Hindlimb muscle (tissue), 1 donor: Measurements from ENCODE around the gene CMTR2. TPM values are rescaled to one million over a fixed set of nuclear protein-coding genes. Genes with fewer than 3 reads are reported as not detected.
A peak's percentile ranks its signal among the peaks of the same experiment; 100 is the strongest.

Experiments
- DNase-seq: peaks from one replicate; pipeline ENCODE4 v3.0.0-alpha.2; 2013
- polyA plus RNA-seq: library from polyadenylated mRNA; unstranded; fragments of 120-200 nt; gene quantifications from one replicate; pipeline ENCODE4 v1.2.1, GENCODE V29; 2013; ENCODE audit not compliant: insufficient read length

CMTR2 gene
- polyA plus RNA-seq, 1 donor, result 23.4 TPM

DNA sequence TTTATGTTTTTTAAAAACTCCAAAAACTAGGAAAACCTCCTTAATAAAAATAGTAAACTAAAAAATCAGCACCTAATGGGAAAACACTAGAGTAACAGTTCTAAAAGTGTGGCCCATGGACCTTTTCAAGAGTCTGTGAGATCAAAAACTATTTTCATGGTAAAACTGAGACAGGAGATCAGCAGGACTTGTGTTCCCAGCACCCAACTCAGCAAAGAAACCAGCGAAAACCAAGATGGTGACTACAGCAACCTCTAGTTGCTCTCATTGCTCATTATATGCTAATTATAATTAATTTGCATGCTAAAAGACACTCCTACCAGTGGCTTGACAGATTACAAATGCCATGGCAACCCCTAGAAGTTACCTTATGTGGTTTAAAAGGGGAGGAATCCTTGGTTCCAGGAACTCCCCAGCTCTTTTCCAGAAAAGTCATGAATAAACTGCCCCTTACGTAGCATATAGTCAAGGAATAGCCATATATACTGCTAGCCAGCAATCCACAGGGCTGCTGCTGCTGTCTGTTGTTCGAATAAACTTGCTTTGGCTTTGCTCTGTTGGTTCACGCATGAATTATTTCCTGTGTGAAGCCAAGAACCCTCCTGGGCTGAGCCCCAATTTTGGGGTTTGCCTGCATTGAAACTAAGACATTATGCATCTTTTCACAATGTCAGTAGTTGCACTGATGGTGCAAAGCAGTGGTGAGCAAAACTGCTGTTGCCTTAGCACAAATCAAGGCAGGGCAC lies 12.4 kb downstream of the CMTR2 start:
- no peak for DNase-seq

DNA sequence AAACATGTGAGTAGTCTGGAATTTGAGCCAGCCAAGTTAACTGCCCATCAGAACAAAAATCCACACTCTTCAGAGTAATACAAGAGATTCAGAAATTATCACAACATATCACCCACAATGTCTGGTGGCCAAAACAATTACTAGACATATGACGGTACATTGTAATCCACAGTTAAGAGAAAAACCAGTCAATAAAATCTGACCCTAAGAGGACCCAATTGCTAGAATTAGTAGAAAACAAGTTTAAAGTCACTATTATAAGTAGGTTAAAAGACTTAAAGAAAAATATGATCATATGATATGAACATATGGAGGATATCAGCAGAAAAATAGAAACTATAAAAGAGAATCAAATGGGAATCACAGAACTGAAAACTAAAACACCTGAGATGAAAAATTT lies 15.8 kb downstream of the CMTR2 start:
- no peak for DNase-seq

DNA sequence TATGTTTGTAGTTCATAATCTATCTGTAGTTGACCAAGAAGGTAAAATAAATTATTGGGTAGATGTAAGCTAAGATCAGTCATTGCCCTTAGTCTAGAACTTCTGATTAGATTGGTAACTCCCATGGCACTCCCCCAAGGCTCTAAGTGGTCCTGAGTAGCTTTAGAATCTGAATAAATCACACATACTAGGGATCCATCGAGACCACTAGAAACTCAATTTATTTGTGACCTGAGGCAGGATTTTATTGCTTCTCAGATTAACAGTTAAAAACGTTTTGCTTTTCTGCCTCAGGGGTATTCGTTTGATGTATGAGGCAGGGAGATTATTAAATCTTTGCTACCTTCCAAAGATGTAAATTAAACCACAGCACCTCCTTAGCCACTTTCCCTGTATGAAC lies 24.9 kb downstream of the CMTR2 start:
- no peak for DNase-seq

DNA sequence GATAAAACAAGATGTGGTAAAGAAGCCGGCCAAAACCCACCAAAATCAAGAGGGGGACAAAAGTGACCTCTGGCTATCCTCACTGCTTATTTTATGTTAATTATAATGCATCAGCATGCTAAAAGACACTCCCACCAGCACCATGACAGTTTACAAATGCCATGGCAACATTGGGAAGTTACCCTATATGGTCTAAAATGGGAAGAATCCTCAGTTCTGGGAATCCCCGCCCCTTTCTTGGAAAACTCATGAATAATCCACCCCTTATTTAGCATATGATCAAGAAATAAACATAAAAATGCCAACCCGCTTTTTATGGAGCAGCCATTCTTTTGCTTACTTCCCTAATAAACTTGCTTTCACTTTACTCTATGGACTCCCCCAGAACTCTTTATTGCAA lies 25.6 kb downstream of the CMTR2 start:
- DNase-seq, result no peak

DNA sequence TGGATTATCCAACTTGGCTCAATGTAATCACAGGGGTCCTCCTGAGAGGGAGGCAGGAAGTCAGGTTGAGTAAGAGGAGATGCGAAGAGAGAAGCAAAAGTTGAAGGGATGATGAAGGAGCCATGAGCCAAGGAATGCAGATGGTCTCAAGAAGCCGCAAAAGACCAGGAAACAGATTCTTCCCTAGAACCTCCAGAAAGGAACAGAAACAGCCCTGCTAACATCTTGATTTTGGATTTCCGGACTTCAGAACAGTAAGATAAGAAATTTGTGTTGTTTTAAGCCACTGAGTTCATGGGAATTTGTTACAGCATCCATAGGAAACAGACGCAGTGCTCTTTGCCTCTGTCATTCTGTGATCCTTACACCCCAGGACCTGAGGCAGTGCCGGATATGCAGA lies 26.8 kb downstream of the CMTR2 start:
- DNase-seq, result no peak

DNA sequence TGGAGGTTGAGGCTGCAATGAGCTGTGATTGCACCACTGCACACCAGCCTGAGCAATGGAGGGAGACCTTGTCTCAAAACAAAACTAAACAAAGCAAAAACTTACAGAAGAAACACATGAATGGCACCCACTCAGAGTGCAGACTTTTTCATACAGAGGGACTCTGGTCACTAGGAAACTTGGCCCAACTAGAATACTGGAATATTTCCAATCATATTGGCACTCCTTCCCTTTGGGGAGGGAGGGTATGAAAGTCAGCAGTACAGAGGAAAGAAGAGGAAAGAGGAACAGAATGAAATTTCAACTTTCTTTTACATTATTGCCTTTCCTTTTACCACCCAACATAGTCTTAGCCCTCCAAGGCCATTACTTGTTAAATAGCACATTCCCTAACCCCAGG lies 28.2 kb downstream of the CMTR2 start:
- no peak for DNase-seq

DNA sequence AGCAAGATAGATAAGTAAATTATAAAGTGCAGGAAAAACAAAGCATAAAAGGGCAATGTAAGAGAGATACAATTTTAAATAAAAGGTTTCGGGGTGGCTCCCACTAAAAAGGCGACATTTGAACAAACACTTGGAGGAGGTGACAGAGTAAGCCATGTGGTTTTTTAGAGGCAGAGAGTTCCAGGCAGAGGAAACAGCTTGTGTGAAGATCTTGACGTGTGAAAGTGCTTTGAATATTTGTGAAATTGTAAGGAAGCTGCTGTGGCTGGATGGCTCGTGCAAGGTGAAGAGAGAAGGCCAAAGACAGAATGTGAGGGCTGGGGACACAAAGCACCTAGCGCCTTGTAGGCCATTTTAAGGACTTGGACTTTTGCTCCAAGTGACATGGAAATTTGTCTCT lies 30.1 kb downstream of the CMTR2 start:
- no peak for DNase-seq

DNA sequence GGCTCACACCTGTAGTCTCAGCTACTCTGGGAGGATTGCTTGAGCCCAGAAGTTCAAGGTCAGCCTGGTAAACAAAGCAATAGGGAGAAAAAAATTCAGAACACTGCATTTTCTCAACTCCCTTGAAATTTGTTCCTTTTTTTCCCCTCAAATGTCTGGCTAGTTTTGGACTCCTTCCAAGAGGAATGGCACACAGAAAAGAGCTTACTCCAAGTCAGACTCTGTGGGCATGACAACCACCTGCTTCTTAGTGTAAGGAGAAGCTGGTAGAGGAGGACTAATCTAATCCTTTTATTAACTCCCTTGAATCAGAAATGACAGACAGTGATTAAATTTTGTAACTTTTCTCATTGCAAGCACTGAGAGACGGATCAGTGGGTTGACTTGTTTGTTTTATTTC lies 30.8 kb downstream of the CMTR2 start:
- DNase-seq, result no peak

DNA sequence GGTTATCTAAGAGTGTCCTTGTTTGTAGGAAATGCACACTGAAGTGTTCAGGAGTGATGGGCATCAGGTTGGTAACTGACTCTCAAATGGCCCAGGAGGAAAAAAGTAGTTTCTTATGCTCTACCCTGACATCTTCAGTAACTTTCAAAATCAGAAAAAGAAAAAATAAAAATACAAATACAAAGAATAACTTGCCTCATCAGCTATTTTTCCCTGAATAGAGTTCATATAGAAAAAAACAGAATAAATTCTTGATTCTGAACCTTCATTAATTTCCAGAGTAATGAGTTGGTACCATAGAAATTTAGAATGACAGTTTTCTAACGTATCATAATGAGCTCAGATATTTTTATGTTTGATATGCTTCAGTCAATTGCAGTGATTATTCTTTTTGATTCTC lies 31.4 kb downstream of the CMTR2 start:
- no peak for DNase-seq

DNA sequence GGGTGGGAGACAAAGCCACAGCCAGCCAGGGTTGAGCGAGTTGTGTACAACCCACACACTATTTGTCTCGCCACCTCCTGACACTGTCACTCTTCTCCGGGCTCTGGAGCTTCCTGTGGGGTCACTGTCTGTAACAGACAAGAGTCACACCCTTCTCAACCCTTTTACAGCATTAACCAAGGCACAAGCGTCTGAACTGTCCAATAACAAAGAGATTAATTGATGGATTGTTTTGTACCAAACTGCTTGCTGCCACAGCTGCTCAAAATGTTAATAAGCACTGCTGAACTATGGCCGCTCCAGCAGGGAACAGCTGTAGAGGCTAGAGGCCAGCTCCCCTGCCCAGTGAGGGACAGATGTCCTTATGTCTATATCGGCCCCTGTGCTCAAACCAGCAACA lies 33.5 kb downstream of the CMTR2 start:
- peak; percentile 31 for DNase-seq

DNA sequence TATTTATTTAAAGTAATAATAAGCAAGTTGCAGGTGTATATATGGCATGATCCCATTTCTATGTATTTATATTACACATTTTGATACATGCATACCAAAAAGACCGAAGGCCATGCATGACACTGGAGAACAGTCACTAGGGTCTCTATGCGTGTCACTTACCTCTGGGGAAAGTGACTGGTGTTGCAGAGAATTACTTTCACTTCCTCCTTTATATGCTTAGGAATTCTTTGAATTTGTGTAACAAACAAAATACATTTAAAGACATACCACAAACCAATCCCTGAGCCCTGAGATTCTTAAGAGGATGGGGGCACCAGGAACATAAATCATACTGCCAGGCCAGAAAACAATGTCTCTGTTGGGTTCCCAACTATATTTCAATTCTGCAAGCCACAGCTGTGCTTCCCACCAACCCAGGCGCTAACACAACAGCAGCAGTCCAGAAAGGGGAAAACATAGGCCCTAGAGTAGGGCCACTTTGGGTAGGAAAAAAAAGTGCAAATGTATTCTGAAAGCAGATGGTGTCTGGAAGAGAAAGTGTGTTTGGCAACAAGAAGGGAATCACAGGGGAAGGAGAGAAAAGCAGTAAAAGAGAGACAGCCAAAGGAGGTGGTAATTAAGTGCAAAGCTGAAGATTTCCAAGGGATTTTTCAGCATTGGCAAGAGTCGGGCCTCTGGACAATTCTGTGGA lies 34.2 kb downstream of the CMTR2 start:
- DNase-seq, result peak; percentile 59

DNA sequence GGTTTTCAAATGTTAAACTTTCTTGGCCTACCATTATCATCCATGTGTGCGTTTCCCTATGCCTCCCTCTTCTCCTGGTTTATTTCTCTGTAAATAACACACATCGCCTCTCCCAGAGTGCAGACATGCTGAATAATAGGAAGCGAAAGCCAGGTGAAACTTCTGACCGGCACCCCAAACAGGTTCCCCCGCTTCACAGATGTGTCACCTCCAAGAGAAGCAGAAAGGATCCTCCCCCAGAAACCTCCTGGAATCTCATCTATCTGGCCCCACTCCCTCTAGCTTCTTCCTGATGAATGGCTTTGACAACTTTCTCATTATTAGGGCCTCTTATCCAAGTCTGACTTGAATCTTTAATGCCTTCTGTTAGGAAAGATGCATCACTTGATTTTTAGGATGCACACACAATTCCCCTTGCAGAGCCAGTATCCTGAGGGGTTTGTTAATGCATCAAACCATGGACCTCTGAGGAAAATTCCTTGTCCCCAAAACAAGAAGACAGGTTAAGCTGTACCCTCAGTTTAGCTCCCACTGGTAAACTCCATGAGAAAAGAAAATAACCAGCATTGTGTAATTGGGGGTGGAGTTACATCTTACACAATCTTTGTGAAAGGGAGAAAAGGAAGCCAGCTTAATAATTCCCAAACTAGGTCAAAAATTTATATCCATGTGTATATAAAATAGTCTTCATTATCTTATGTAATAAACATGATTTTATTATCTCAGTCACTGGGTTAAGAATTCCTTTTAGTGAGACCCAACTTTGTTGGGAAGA lies 38.6 kb downstream of the CMTR2 start:
- DNase-seq, result no peak

DNA sequence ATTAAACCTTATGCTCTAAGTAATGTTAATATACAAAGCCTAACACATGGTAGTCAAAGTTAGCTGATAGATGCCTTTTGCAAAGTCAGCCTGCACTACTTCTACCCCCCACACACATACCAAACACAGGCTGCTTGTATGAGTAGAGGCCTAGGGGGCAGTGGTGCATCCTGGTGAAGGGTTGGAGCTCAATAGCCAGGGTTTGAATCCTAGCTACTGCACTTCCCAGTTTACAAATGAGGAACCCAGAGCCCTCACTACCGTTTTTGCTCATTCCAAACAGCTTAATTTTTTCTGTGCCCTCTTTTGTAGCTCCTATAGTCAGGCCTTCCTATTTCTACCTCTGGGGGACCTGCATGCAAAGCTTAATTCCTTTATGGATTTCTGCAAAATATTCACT lies 39.8 kb downstream of the CMTR2 start:
- no peak for DNase-seq

DNA sequence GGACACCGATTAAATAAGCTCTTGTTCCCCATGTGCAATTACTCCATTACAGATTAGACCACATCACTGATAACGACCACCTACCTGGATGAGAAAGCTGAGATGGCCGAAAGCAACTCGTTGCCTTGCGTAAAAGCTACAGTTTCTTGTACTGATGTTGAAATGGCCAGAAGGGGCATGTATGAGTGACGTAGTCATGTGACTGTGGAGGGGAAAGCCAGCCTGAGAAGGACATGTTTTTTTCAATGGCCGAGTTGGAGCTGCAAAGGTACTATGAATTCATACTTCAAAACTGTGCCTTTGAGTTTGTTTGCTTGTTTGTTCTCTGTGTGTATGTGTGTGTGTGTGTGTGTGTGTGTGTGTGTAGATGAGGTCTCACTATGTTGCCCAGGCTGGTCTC lies 41.7 kb downstream of the CMTR2 start:
- no peak for DNase-seq

DNA sequence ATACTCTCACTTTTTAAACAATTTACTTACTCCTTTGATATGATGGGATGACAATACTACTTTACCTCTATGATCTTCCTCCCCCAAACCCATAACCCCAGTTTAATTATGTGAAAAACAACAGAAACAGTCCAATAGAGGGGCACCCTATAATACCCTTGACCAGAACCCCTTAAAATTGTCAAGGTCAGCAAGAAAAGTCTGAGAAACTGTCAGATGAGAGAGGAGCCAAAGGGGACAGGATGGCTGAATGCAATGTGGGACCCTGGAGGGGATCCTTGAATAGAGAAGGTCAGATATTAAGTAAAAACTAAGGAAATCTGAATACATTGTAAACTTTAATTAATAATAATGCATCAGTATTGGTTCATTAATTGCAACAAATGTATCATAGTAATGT lies 42.9 kb downstream of the CMTR2 start:
- no peak for DNase-seq

DNA sequence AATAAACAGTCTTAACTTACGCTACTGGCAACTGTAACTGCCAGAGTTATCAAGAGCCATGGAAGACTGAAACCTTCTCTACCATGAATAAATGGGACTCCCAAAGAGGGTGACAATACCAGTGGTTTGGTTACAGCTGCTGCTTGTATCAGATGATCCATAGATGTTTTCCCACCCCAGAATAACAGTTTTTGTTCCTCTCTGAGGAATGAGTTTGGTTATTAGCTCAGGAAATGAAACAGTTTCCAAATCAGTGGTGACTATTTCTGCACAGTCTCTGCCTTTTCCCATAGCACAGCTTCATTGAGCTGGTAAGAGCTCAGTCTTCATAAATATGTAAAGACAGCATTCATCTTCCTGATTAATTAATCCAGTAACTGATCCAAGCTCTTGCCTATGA lies 44.7 kb downstream of the CMTR2 start:
- no peak for DNase-seq

DNA sequence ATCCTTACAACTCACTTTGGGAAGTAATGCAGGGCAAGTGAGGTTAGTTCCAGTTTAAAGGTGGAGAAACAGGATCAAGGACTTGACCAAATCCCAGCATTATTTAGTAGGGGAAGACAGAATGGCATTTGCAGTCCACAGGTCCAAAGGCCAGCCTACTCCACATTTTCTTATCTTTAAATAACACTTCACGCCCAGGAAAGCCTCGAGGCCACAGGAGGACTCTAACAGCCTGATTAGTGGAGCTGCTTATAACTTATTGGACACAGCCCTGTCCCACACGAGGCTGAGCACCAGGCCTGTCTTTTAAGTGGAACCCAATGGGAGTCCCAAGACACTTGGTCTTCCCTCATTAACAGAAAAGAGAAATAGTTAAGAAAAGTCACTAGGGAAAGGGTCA lies 46.6 kb downstream of the CMTR2 start:
- DNase-seq, result no peak

DNA sequence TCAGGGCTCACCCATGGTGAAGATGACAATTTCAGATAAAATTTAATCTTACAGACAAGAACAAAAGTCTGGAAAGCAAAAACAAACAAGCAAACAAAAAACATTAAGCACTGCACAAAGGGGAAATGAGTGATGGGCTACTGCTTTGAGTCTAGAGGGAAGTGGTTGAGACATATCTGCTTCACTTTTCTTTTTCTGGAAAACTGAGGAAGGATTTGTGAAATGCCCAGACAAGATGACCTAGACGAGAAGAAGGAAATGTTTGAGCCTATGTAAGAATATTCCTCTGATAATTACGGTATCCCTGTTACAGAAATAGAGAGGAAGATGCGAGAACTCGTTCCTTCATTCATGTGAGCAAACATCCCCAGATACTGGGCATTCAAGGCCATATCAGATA lies 47.2 kb downstream of the CMTR2 start:
- no peak for DNase-seq

Other genes with a start within 250 kb of the CMTR2 start
- 2.8 TPM for gene HYDIN, start 58.7 kb downstream of the CMTR2 start, polyA plus RNA-seq
- 0.46 TPM for gene CALB2, start 69.3 kb upstream of the CMTR2 start, polyA plus RNA-seq
- gene TLE7, start 152.7 kb upstream of the CMTR2 start, polyA plus RNA-seq, result not detected
- 12.1 TPM for gene ZNF23, start 172.8 kb upstream of the CMTR2 start, polyA plus RNA-seq
- gene ZNF19, start 199.9 kb upstream of the CMTR2 start, polyA plus RNA-seq, result 2.6 TPM
- not detected for gene CHST4, start 237.0 kb upstream of the CMTR2 start, polyA plus RNA-seq